ENCODE data around the gene RNASEL.

The RNASEL gene

GRCh38 chr1:182574156-182574555, 14.9 kb downstream of the RNASEL start:
- no peak for TF ChIP-seq POLR2A (IDR thresholded peaks at IDR 0.05; ENCODE audit: low read depth, low read length)
- FAIRE-seq (no peak), DNase-seq (ENCODE audit: insufficient read length, low spot score) (no peak)

GRCh38 chr1:182570611-182570970, 18.5 kb downstream of the RNASEL start:
- no peak for TF ChIP-seq POLR2A (IDR thresholded peaks at IDR 0.05; ENCODE audit: low read depth, low read length)
- FAIRE-seq, result no peak
- no peak for DNase-seq (ENCODE audit: insufficient read length, low spot score)

DNA sequence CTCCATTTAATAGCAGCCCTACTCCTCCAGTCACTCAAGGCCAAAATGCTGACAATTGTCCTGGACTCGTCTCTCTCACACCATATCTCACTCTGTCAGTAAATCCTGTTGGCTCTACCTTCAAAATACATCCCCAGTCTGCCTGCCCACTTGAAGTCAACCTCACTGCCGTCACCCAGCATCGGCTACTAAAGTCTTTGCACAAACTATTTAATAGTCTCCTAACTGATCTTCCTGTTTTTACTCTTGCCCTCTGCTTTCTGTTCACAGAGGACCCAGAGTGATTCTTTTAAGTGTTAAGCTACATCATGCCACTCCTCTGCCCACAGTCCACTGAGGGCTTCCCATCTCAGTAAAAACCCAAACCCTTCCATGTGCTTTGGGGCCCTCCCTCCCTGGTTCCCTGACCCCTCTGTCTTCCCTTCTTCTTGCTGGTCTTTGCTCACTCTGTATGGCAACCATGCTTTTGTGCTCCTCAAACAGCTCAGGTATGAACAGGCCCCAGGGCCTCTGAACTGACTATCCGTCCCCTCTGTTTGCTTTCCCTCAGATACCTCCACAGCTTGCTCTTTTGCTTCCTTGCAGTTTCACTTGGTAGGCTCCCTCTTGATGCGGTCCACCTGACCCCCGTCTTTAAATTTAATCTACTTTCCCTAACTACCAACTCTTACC, 19.0 kb downstream of the RNASEL start:
- no peak for FAIRE-seq
- no peak for TF ChIP-seq POLR2A (IDR thresholded peaks at IDR 0.05; ENCODE audit: low read depth, low read length)
- DNase-seq (ENCODE audit: insufficient read length, low spot score), result no peak

DNA sequence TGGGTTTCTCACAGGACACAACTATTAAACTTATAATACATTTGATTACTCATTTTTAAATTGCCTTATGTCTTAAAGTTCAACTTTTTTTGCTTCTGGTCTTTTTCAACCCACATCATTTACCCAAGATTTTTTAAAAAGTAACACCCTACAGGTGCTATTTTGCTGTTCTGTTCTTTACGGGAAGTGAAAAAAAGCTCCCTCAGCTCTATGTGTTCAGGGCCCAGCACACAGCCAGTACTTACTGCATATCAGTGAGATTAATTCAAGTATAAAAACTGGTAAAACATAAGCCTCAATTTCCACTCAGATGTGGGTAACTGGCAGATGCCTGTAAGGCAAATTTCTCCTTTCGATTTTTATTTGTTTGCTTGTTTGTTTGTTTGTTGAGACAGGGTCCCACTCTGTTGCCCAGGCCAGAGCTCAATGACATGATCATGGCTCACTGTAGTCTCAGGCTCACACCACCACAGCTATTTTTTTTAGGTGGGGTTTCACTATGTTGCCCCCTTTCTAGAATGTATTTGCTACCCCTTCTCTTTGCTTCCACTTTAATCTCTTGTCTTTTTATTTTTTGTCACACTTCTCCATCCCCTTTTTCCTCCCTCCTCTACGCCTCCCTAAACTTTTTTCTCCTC, 20.3 kb downstream of the RNASEL start:
- TF ChIP-seq POLR2A (IDR thresholded peaks at IDR 0.05; ENCODE audit: low read depth, low read length), result no peak
- DNase-seq (ENCODE audit: insufficient read length, low spot score) (no peak), FAIRE-seq (no peak)

- FAIRE-seq, result no peak
- TF ChIP-seq POLR2A (IDR thresholded peaks at IDR 0.05; ENCODE audit: low read depth, low read length), result no peak
- DNase-seq (ENCODE audit: insufficient read length, low spot score), result no peak
Observed at GRCh38 chr1:182567629-182568028, 21.4 kb downstream of the RNASEL start.

DNA sequence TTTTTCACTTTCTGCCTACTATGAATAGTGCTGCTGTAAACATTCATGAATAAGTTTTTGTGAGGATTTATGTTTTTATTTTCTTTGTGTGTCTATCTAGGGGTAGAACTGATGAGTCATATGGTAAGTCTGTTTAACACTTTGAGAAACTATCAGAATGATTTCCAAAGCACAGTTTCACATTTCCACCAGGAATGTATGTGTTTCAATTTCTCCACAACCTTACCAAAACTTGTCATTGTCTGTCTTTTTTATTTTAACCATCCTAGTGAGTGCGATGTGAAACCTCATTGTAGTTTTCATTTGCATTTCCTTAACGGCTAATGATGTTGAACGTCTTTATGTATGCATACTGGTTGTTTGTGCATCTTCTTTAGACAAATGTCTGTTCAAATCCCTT, 23.5 kb downstream of the RNASEL start:
- no peak for TF ChIP-seq POLR2A (IDR thresholded peaks at IDR 0.05; ENCODE audit: low read depth, low read length)
- FAIRE-seq (no peak), DNase-seq (ENCODE audit: insufficient read length, low spot score) (no peak)

DNA sequence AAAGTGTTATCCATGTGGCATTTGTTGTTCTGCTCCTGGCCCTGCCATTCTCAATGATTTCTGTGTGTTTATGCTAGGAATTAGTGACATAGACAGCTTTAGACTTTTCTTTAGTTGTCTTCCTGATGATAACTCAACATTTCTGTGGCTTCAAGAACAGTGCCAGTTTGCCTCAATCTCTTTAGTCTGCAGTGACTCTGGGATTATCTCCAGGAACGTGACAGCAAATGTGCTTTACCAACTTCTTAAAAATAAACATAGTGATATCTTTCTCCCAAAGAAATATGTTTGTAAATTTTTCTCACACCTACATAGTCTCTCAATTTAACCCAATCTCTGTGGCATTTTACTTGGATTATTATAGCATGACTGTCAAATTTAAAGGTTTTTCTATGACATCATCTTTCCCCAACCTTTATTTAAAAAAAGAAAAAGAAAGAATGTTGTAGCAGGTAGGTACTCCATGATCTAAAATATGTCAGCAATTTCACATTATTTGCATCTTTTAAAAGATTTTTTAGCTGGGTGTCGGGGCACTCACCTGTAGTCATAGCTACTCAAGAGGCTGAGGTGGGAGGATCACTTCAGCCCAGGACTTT, 24.6 kb downstream of the RNASEL start:
- TF ChIP-seq POLR2A (IDR thresholded peaks at IDR 0.05; ENCODE audit: low read depth, low read length), result no peak
- no peak for FAIRE-seq
- DNase-seq (ENCODE audit: insufficient read length, low spot score), result no peak

DNA sequence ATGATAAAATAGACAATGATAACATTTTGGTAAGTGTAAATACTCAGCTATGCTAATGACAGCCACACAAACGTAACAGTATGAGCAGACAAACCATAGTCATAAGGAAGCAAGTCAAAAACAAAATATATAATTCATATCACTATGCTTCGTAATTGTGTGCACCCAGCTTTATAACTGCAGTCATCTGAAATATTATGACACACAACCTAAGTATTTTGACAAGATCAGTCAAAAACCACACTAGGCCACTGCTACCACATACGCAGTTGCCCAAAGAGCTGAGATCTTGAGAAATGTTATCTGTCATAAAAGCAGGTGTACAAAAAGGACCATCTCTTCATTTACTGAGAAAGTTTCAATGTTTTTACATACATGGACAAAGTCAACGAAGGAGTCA, 26.0 kb downstream of the RNASEL start:
- DNase-seq (ENCODE audit: insufficient read length, low spot score), result no peak
- no peak for FAIRE-seq

GRCh38 chr1:182561456-182561855, 27.6 kb downstream of the RNASEL start:
- FAIRE-seq (no peak), DNase-seq (ENCODE audit: insufficient read length, low spot score) (no peak)
- no peak for TF ChIP-seq POLR2A (IDR thresholded peaks at IDR 0.05; ENCODE audit: low read depth, low read length)

More for the DNA sequence above, 26.0 kb downstream of the RNASEL start:
- TF ChIP-seq POLR2A (IDR thresholded peaks at IDR 0.05; ENCODE audit: low read depth, low read length), result no peak

GRCh38 chr1:182560392-182560984, 28.6 kb downstream of the RNASEL start:
- FAIRE-seq (no peak), DNase-seq (ENCODE audit: insufficient read length, low spot score) (no peak)
- no peak for TF ChIP-seq POLR2A (IDR thresholded peaks at IDR 0.05; ENCODE audit: low read depth, low read length)

DNA sequence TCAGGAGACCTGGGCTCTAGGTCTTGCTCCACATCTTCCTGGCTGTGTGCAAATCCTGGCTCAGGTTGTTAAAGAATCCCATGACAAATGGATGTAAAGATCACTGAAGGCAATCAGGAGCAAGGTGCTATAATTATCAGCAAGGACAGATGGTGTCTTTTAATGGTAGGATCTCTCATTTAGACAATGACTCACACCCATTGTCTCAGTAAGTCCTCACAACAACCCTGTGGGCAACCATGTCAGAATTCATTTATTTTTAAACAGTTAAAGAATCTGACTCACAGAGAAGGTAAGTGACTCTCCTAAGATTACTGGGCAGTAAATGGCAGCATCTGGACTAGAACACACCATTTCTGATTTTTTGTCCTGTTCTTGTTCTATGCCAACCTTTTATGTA, 32.8 kb downstream of the RNASEL start:
- DNase-seq (ENCODE audit: insufficient read length, low spot score) (no peak), FAIRE-seq (no peak)
- no peak for TF ChIP-seq POLR2A (IDR thresholded peaks at IDR 0.05; ENCODE audit: low read depth, low read length)

DNA sequence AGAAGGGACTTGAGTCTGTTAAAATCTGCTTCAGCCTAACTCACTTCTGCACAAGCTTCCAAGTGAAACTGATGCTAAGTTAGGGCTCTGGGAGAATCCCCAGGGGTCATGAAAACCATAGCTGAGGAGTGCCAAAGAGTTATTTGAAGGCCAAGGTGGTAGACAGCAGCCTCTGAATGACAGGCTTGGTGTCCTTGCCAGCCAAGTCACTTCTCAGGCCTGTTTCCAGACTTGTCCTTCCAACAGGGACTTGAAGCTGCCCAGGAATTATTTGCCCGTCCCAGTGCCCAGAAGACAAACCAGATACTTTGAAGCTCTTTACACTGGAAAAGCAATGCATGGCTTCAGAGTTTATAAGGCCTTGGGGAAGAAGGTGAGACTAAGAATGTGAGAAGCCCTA, 33.6 kb downstream of the RNASEL start:
- no peak for TF ChIP-seq POLR2A (IDR thresholded peaks at IDR 0.05; ENCODE audit: low read depth, low read length)
- no peak for DNase-seq (ENCODE audit: insufficient read length, low spot score)
- no peak for FAIRE-seq

- FAIRE-seq, result no peak
- no peak for TF ChIP-seq POLR2A (IDR thresholded peaks at IDR 0.05; ENCODE audit: low read depth, low read length)
- DNase-seq (ENCODE audit: insufficient read length, low spot score), result no peak
Observed at GRCh38 chr1:182552527-182552926, 36.5 kb downstream of the RNASEL start.

DNA sequence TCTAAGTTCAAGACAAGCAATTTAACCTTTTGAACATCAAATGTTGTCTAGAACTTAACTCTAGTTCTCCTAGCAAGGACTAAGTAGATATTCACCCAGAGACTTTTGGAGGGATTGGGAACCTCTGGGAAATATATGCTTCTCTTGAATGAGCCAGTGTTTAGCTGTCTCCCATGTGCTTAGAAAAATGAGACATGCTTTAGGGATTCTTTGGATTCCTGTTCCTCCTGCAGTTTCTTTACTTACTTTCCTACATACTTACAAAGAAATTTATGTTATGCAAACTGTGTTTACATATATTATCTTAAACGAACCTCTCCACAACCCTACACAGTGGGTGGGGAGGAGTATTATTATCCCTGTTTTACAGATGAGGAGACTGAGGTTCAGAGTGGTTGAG, 39.2 kb downstream of the RNASEL start:
- no peak for TF ChIP-seq POLR2A (IDR thresholded peaks at IDR 0.05; ENCODE audit: low read depth, low read length)
- FAIRE-seq, result no peak
- DNase-seq (ENCODE audit: insufficient read length, low spot score), result no peak

GRCh38 chr1:182549346-182549745, 39.7 kb downstream of the RNASEL start:
- DNase-seq (ENCODE audit: insufficient read length, low spot score), result no peak
- no peak for TF ChIP-seq POLR2A (IDR thresholded peaks at IDR 0.05; ENCODE audit: low read depth, low read length)
- no peak for FAIRE-seq

All from H54 (cell line).